ENCODE results near the gene ULK1.

The ULK1 gene

GRCh38 chr12:131894313-131894860 lies at the start of gene ULK1:
ULK1 (plus strand) TSS chr12:131894622; CDS start chr12:131895002, 380 bp downstream.
- DNase-seq (ENCODE audit: low read depth in 2 of 2) = peak; percentile 89 to 90

GRCh38 chr12:131844656-131845055 lies 49.8 kb upstream of the ULK1 start:
- DNase-seq (ENCODE audit: low read depth in 2 of 2) = no peak

DNA sequence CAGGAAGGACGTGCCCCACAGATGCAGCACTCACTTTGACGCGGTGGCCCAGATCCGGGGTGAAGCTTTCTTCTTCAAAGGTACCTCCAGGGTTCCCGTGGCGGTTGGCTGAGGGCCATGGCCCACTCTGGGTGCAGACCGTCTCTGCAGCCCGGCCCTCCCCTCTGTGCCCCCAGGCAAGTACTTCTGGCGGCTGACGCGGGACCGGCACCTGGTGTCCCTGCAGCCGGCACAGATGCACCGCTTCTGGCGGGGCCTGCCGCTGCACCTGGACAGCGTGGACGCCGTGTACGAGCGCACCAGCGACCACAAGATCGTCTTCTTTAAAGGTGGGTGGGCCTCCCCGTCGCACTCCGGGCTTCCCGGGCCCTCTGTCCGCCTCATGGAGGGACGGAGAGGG lies 49.3 kb upstream of the ULK1 start:
- no peak for DNase-seq (ENCODE audit: low read depth in 2 of 2)

DNA sequence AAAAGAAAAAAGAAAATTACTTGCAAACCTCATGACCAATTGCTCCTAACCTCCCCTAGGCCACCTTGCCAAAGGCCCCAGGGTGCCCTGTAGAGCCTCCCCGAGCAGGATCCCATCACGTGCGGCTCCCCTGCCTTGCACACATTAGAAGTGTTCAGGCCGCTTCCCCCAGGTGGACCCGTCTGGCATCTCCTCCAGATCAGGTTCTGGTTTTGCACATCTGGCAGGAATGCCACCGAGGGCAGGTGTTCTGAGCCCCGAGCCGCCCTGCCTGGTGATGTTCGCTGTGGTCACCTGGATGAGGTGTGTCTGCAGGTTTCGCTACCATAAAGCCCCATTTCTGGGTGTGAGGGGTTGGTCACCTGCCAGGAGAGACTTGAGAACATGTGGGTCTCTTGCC lies 47.0 kb upstream of the ULK1 start:
- no peak for DNase-seq (ENCODE audit: low read depth in 2 of 2)

GRCh38 chr12:131848753-131849152 lies 45.7 kb upstream of the ULK1 start:
- no peak for DNase-seq (ENCODE audit: low read depth in 2 of 2)

GRCh38 chr12:131849700-131850553 lies 44.5 kb upstream of the ULK1 start:
- no peak for DNase-seq (ENCODE audit: low read depth in 2 of 2)

DNA sequence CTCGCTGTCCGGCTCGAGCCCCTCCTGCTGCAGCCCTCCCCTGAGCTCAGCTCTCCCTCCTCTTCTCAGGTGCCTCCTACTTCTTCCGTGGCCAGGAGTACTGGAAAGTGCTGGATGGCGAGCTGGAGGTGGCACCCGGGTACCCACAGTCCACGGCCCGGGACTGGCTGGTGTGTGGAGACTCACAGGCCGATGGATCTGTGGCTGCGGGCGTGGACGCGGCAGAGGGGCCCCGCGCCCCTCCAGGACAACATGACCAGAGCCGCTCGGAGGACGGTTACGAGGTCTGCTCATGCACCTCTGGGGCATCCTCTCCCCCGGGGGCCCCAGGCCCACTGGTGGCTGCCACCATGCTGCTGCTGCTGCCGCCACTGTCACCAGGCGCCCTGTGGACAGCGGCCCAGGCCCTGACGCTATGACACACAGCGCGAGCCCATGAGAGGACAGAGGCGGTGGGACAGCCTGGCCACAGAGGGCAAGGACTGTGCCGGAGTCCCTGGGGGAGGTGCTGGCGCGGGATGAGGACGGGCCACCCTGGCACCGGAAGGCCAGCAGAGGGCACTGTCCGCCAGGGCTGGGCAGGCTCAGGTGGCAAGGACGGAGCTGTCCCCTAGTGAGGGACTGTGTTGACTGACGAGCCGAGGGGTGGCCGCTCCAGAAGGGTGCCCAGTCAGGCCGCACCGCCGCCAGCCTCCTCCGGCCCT lies 43.4 kb upstream of the ULK1 start:
- DNase-seq (ENCODE audit: low read depth in 2 of 2) = no peak

GRCh38 chr12:131851741-131852550 lies 42.5 kb upstream of the ULK1 start:
- no peak for DNase-seq (ENCODE audit: low read depth in 2 of 2)

- no peak for DNase-seq (ENCODE audit: low read depth in 2 of 2)
Measured at GRCh38 chr12:131852551-131853299, 41.7 kb upstream of the ULK1 start.

- no peak for DNase-seq (ENCODE audit: low read depth in 2 of 2)
Measured at GRCh38 chr12:131853832-131854797, 40.3 kb upstream of the ULK1 start.

- no peak for DNase-seq (ENCODE audit: low read depth in 2 of 2)
Measured at GRCh38 chr12:131854861-131855476, 39.5 kb upstream of the ULK1 start.

DNA sequence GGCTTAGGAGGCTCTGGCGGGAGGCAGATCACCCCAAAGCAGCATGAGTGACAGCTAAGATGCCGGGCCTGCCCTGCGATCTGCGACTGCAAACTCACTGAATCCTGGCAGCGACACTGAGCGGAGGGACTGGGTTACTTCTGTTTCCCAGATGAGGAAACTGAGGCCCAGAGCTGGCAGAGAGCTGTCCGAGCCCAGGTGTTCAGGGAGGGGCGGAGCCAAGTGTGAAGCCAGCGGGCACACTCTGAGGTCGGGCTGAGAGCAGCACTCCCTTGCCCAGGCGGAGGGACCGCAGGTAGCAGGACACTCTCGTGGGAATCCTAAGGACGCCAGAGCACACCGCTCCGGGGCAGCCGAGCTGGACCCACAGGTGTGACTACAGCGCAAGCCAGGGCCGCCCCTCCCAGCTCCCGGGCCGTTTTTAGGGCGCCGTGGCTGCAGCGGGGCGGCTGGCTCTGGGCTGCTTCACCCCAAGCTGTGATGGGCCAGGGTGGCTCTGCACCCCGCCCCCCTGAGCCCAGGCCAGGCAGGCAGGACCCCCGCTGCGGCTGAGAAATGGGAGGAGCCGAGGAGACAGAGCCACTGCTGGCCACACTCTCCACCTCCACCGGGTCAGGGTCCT lies 38.8 kb upstream of the ULK1 start:
- no peak for DNase-seq (ENCODE audit: low read depth in 2 of 2)

DNA sequence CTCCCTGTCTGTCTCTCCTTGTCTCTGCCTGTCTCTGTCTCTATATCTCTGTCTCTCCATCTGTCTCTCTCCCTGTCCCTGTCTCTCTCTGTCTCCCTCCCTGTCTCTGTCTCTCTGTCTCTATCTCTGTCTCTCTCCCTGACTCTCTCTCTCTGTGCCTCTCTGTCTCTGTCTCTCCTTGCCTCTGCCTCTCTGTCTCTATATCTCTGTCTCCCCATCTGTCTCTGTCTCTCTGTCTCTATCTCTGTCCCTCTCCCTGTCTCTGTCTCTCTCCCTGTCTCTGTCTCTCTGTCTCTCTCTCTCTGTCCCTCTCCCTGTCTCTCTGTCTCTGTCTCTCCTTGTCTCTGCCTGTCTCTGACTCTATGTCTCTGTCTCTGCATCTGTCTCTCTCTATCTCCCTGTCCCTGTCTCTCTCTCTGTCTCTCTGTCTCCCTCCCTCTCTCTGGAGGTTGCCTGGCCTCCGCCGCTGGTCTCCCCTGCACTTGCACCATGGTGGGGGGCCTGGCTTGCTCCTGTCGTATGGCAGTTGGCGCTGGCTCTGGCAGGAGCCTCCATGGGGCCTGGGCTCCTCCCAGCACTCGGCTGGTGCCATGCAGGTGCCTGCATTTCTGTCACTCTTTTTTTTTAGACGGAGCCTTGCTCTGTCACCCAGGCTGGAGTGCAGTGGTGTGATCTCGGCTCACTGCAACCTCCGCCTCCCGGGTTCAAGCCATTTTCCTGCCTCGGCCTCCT lies 37.9 kb upstream of the ULK1 start:
- DNase-seq (ENCODE audit: low read depth in 2 of 2) = no peak

DNA sequence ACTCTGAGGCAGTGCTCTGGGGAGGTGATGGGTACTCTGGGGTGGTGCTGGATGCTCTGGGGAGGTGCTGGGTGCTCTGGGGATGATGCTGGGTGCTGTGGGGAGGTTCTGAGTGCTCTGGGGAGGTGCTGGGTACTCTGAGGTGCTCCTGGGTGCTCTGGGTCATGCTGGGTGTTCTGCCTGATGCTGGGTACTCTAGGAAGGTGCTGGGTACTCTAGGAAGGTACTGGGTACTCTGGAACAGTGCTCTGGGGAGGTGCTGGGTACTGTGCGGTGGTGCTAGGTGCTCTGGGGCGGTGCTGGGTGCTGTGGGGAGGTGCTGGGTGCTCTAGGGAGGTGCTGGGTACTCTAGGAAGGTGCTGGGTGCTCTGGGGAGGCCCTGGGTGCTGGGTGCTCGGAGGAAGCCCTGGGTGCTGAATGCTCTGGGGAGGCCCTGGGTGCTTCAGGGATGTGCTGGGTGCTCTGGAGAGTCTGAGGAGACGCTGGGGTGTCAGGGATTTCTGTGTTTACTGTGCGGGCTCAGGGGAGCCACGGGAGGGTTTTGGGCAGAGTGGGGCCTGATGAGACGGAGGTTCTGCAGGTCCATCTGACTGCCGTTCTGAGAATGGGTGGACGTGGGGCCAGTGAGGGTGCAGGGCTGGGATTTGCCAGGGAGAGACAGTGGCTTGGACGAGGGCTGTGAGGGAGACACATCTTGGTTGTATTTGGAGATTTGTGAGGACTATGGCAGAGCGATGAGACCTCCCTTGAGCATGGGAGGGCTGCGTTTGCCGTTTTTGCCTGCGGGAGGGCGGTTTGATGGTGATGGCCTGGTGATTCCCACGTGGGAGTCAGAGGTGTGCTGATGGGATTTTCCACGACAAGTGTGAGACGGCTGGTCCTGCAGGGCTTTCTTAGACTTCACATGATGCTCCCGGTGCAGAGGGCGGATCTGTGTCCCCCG lies 36.2 kb upstream of the ULK1 start:
- no peak for DNase-seq (ENCODE audit: low read depth in 2 of 2)

DNA sequence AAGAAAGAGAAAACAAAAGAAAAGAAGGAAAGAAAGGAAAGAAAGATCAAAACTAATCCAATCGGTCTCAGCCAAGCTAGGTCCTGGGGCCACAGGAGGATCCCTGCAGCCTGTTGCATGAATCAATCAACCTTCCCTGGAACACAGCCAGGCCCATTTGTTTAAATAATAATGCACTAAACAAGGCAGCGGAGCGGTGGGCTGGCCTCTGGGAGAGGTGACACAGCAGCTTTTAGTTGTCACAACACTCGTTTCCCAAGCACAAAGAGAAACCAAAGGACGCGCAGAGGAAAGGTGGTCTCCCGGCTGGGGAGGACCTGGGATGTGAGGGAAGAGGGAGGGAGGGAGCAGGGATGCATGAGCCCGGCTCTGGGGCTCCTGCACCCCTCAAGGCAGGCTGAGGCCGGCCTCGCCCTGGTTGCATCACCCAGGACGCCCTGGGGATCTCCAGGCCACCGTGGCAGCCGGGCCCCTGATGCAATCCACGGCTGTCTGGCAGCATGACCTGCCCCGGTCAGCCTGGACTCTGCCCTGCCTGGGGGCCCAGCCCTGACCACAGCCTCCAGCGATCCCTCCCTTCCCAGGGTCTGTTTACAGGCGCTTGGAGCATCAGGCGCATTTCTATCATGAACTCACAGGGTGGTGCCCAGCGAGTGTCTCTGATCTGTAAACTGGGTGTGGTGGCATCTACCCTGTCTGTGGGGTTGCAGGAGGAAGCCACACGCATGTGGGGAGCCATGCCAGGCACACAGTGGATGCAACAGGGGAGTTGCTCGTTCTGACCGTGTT lies 33.8 kb upstream of the ULK1 start:
- no peak for DNase-seq (ENCODE audit: low read depth in 2 of 2)

DNA sequence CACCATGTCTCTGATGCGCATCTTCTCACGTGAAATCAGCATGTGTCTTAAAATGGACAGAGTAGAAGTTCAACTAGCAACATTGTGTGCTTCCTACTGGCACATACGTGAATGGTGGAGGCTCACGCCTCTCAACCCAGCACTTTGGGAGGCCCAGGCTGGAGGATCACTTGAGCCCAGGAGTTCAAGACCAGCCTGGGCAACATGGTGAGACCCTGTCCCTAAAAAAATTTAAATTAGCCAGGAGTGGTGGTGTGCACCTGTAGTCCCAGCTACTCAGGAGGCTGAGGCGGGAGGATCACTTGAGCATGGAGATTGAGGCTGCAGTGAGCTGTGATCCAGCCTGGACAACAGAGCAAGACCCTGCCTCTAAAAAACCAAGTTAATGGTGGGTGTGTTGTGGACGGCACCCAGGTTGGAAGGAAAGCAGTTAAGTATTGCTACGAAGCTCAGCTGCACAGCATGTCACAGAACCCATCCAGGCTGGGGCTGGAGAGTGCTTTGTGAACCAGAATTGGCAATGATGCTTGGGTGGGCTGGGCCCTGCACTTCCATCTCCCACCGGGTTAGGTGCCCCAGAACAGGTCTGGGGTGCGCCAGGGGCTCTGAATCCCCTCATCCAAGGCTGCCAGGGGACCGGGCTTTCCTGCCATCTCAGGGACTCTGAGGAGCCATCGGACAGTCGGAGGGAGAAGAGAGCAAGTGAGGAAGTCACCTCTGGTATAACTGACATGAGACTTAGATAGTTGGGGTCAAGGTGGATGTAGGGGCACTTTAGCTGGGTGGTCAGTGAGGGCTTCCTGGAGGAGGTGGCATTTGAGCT lies 33.0 kb upstream of the ULK1 start:
- no peak for DNase-seq (ENCODE audit: low read depth in 2 of 2)
